ENCODE data around the gene EFCAB12. TPM values are rescaled to one million over a fixed set of nuclear protein-coding genes. Genes with fewer than 3 reads are reported as not detected.
A peak's percentile ranks its signal among the peaks of the same experiment; 100 is the strongest.

EFCAB12 gene
- total and polyA plus RNA-seq, 2 of the 13 experiments (the other 11 are each of a cell fraction or from before 2014, with no cell fraction given), result 0.31 to 2.4 TPM

DNA sequence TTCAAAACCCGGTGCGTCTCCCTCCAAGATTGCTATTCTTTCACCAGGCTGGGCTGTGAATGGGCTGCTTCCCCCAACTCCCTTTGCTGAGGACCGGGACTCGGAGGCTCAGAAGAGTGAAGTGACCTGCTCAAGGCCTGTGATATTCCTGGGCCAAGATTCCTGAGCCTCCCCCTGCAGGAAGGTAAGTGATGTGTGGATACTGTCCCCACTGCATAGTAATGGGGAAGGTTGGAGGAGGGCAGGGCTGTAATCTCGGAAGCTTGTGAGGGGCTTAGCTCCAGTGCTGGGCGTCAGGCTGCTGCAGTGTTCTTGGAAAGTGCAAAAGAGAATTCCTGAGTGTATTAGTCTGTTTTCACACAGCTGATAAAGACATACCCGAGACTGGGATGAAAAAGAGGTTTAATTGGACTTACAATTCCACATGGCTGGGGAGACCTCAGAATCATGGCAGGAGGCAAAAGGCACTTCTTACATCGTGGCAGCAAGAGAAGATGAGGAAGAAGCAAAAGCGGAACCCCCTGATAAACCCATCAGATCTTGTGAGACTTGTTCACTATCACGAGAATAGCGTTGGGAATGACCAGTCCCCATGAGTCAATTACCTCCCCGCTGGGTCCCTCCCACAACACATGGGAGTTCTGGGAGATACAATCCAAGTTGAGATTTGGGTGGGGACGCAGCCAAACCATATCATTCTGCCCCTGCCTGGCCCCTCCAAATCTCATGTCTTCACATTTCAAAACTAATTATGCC, 67.6 kb downstream of the EFCAB12 start:
- peak; percentile 57 for ATAC-seq
- 59% methylated on average over 13 of the region's 13 CpGs for WGBS (ENCODE audit: low lambda C conversion rate)

More for the DNA sequence above, 67.6 kb downstream of the EFCAB12 start:
- BruUV-seq (replicated peaks), result no TSS peak
- FAIRE-seq, result no peak
- no peak overlapping the region for H3K4me2 ChIP-seq (ENCODE audit: low read depth, low read length)
- in situ Hi-C loops (cut with HindIII; ENCODE audit: extremely low pct_ligation_motif_present, low pct_unique_long_range_greater_than_20kb) (no loop called here), intact Hi-C loops (cut with micrococcal nuclease; ENCODE audit: unreplicated experiment) (no loop called here)
- CTCF ChIA-PET (ENCODE audit: low intra/inter-chr PET ratio, low total read pairs), result no interaction called here
- no peaks in the 10 kb centered on the region for H3K36me3 ChIP-seq (replicated peaks in 1 of 2; ENCODE audit: control insufficient read depth in 1 of 2, insufficient read depth in 2 of 2, low read length in 2 of 2)
- H3K9me3 ChIP-seq (ENCODE audit: low read length), result no peaks in the 10 kb centered on the region
- POLR2A ChIA-PET, result no interaction called here
- TF ChIP-seq PRPF4 (IDR thresholded peaks at IDR 0.05; ENCODE audit: low read depth, low read length, poor library complexity, severe bottlenecking) (no peak), SMAD1 (CRISPR knock-in tag; IDR thresholded peaks at IDR 0.05; ENCODE audit: borderline replicate concordance, low read depth) (no peak), ZSCAN22 (CRISPR knock-in tag; IDR thresholded peaks at IDR 0.05) (no peak), SOX5 (CRISPR knock-in tag; IDR thresholded peaks at IDR 0.05; ENCODE audit: borderline replicate concordance) (no peak)
- TF ChIP-seq, protein P1, sequence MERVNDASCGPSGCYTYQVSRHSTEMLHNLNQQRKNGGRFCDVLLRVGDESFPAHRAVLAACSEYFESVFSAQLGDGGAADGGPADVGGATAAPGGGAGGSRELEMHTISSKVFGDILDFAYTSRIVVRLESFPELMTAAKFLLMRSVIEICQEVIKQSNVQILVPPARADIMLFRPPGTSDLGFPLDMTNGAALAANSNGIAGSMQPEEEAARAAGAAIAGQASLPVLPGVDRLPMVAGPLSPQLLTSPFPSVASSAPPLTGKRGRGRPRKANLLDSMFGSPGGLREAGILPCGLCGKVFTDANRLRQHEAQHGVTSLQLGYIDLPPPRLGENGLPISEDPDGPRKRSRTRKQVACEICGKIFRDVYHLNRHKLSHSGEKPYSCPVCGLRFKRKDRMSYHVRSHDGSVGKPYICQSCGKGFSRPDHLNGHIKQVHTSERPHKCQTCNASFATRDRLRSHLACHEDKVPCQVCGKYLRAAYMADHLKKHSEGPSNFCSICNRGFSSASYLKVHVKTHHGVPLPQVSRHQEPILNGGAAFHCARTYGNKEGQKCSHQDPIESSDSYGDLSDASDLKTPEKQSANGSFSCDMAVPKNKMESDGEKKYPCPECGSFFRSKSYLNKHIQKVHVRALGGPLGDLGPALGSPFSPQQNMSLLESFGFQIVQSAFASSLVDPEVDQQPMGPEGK (CRISPR knock-in tag; IDR thresholded peaks at IDR 0.05), result no peak
- TF ChIP-seq, protein P2, sequence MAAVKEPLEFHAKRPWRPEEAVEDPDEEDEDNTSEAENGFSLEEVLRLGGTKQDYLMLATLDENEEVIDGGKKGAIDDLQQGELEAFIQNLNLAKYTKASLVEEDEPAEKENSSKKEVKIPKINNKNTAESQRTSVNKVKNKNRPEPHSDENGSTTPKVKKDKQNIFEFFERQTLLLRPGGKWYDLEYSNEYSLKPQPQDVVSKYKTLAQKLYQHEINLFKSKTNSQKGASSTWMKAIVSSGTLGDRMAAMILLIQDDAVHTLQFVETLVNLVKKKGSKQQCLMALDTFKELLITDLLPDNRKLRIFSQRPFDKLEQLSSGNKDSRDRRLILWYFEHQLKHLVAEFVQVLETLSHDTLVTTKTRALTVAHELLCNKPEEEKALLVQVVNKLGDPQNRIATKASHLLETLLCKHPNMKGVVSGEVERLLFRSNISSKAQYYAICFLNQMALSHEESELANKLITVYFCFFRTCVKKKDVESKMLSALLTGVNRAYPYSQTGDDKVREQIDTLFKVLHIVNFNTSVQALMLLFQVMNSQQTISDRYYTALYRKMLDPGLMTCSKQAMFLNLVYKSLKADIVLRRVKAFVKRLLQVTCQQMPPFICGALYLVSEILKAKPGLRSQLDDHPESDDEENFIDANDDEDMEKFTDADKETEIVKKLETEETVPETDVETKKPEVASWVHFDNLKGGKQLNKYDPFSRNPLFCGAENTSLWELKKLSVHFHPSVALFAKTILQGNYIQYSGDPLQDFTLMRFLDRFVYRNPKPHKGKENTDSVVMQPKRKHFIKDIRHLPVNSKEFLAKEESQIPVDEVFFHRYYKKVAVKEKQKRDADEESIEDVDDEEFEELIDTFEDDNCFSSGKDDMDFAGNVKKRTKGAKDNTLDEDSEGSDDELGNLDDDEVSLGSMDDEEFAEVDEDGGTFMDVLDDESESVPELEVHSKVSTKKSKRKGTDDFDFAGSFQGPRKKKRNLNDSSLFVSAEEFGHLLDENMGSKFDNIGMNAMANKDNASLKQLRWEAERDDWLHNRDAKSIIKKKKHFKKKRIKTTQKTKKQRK (IDR thresholded peaks at IDR 0.05; ENCODE audit: low read length), result no peak
- TF ChIP-seq, protein P3, sequence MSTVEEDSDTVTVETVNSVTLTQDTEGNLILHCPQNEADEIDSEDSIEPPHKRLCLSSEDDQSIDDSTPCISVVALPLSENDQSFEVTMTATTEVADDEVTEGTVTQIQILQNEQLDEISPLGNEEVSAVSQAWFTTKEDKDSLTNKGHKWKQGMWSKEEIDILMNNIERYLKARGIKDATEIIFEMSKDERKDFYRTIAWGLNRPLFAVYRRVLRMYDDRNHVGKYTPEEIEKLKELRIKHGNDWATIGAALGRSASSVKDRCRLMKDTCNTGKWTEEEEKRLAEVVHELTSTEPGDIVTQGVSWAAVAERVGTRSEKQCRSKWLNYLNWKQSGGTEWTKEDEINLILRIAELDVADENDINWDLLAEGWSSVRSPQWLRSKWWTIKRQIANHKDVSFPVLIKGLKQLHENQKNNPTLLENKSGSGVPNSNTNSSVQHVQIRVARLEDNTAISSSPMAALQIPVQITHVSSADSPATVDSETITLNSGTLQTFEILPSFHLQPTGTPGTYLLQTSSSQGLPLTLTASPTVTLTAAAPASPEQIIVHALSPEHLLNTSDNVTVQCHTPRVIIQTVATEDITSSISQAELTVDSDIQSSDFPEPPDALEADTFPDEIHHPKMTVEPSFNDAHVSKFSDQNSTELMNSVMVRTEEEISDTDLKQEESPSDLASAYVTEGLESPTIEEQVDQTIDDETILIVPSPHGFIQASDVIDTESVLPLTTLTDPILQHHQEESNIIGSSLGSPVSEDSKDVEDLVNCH (CRISPR knock-in tag; IDR thresholded peaks at IDR 0.05), result no peak
- H3K4me1 ChIP-seq (ENCODE audit: insufficient read depth, low read length), result peaks cover 37% of the 10 kb centered on the region
- no peaks in the 10 kb centered on the region for H4K20me1 ChIP-seq (ENCODE audit: insufficient read depth, low read length)
- no peak overlapping the region for H3K4me3 ChIP-seq (replicated peaks in 1 of 3; ENCODE audit: insufficient read depth in 1 of 3, low read depth in 2 of 3, low read length in 3 of 3)
- no peak overlapping the region for H3K27ac ChIP-seq (ENCODE audit: extremely low read length, insufficient read depth, low read length)
- H2AFZ ChIP-seq (ENCODE audit: low read length), result no peak overlapping the region
- H3K9ac ChIP-seq (ENCODE audit: insufficient read depth, low read depth, low read length), result no peak overlapping the region
- no peaks in the 10 kb centered on the region for H3K79me2 ChIP-seq (ENCODE audit: insufficient read depth, low read length)
- peaks cover 6 to 43% of the 10 kb centered on the region in 2 experiments; a peak in 4 of 5 replicates for H3K27me3 ChIP-seq (ENCODE audit: control insufficient read depth in 1 of 2, insufficient read depth in 2 of 2, low read length in 2 of 2)
- no peak for DNase-seq (ENCODE audit: low spot score)

All from HepG2 (cell line).